HG02623 (cell line): ENCODE results near the gene UBE2H.
A peak's percentile ranks its signal among the peaks of the same experiment; 100 is the strongest.
"Not testable (repeated sequence)": the region's sequence is repeated elsewhere in the genome, so short reads cannot be mapped to it uniquely, and the experiment has no call there.

ENCODE experiments used
- ATAC-seq: cut with Tn5 transposase; IDR thresholded peaks from one replicate; pipeline ENCODE4 v1.9.1; 2021; ENCODE audit warnings: moderate library complexity; ENCODE audit not compliant: unreplicated experiment

Gene UBE2H

DNA sequence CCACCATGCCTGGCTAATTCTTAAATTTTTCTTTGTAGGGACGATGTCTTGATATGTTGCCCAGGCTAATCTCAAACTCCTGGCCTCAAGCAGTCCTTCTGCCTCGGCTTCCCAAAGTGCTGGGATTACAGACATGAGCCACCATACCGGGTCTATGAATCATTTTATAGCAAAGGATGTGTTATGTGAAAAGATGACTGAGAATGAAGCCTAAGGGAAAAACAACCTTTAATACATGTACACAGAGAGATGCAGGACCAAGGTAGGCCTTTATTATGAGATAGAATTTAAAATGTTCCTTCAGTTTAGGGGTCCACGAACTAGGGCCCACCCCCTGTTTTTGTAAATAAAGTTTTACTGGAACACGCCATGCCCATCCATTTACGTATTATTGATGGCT lies 41.0 kb downstream of the UBE2H start:
- ATAC-seq: no peak

DNA sequence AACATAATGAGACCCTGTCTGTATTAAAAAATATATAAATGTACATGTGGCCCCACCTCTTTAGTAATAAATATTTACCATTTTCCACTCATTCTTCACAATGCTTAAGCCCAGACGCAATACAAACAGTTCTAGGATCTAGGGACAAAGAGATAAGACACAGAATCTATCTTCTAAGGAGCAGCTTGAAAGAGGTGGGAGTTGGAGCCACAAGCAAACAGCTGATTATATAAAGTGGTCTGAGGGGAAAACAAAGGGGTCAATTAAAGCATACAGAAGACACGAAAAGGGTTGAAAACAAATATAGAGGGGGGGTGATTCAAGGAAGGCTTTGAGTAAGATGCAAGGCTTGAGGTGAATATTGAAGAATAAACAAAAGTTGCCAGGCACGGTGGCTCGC lies 43.1 kb downstream of the UBE2H start:
- ATAC-seq: no peak

GRCh38 chr7:129908181-129908580 lies 44.6 kb downstream of the UBE2H start:
- no peak for ATAC-seq

DNA sequence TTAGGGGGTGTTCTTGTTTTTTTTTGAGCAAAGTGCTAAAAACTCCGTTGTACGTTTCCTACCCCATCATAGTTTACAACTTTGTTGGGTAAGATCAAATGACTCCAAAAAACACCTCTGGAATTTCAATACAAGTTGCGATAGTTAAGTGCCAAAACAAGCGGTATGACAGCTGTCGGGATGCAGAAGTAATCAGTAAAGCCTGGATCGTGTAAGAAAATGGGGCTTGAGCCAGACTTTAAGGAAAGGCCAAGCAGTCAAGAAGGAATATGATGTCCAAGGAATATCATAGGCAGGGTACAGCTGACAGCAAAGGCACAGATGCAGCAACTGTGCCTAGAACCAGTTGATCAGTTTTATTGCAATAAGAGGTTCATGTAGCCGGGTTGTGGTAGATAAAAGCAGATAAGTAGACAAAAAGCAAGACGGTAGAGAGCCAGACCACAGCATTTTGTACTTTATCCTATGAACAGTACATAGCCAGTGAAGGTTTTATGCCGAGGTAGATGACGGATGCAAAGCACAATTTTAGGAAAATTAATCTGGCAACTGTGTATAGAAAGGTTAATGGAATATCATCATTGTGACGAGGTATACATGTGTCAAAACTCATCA lies 45.5 kb downstream of the UBE2H start:
- ATAC-seq: no peak

DNA sequence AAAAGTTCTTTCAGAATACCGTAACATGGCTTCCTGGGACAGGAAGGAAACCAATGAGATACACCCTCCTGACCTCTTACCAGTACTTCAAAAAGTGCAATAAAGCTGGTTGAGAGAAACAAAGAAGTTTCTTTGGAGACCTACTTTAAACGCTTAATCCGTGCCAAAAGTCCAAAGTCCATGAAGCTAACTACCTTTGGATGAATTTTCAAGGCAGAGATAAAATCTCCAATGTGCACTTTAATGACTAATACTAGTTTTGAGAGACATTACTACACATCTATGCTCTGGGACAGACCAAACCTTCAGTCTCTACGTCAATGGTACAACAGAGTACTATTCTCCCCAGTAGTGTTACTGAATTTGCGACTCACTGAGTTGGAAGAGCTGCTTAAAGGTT lies 46.1 kb downstream of the UBE2H start:
- ATAC-seq: no peak

DNA sequence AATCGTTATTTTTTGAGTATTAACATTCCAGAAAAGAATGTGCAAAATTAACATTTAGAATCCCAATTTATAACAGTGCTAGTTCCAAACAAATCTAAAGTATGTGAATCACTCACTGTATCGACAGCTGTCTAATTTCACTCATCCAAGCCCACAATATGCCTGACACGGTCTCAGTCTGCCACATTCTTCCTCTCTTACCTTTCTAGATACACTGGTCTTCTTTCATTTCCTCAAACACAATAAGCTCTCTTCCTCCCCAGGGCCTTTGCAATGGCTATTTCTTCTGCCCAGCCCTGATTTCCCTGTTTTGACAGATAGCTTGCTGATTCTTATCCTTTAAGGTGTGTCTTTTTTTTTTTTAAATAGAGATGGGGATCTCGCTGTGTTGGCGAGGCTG lies 48.8 kb downstream of the UBE2H start:
- ATAC-seq: peak; percentile 68

DNA sequence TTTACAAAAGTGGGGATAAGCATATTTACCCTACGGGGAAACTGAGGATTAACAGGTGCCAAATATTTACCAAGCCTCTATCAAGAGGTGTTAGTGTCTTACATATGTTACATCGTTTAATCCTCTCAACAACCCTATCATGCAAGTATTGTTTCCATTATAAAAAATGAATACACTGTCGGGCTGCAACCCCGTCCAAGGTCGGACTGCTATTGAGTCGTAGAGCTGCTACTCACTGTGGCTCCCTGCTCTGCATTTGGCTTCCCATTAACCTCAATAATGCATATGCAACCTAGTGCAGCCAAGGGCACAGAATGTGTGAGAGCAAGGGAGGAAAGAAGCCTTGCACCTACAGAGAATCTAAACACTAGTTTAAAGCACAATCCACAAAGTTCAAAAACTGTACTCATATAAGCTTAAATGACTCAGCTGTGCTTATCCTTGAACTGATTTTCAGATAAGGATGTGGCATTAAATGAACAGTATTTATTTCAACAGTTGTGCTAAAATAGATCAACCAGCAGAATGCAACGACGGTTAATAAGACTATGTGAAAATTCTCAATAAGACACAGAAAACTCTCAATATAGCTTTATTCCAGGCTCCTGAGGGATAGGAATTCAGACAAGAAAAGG lies 49.9 kb downstream of the UBE2H start:
- no peak for ATAC-seq

- no peak for ATAC-seq
Observed at GRCh38 chr7:129898502-129899160, 54.1 kb downstream of the UBE2H start.

GRCh38 chr7:129898007-129898406 lies 54.8 kb downstream of the UBE2H start:
- ATAC-seq: no peak

DNA sequence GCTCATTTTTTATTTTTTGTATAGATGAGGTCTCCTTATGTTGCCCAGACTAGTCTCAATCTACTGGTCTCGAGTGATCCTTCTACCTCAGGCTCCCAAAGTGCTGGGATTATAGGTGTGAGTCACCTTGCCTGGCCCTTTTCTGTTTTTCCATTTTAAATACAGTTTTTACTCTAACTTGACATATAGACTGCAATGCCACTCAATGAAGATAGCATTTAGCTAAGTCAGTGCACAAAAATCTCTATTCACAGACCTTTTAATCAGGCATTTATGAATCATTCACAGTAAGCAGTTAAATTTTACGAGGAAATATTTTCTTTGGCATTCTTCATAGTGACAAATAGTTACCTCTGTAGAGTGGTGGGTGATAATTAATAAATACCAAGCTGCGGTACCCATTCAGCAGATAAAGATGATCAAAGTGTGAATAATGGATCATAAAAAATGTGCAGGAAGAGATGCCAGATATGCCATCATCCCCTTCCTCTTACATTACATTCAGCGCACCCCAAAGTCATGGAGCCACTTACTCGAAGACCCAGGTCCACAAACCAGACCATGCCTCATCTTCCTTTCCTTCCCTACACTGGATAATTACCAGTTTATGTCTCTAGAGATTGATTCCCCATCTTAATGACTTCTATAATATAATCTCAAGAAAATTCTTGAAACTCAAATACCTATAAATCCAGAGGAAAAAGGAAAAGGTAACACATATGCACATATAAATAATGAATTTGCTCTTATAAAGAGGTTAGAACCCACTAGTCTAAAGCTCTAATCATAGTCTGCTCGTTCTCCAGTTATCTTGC lies 56.0 kb downstream of the UBE2H start:
- ATAC-seq: no peak

- not testable (repeated sequence) for ATAC-seq
Observed at GRCh38 chr7:129894184-129894583, 58.6 kb downstream of the UBE2H start.

- ATAC-seq: no peak
Observed at GRCh38 chr7:129890090-129890489, 62.7 kb downstream of the UBE2H start.

DNA sequence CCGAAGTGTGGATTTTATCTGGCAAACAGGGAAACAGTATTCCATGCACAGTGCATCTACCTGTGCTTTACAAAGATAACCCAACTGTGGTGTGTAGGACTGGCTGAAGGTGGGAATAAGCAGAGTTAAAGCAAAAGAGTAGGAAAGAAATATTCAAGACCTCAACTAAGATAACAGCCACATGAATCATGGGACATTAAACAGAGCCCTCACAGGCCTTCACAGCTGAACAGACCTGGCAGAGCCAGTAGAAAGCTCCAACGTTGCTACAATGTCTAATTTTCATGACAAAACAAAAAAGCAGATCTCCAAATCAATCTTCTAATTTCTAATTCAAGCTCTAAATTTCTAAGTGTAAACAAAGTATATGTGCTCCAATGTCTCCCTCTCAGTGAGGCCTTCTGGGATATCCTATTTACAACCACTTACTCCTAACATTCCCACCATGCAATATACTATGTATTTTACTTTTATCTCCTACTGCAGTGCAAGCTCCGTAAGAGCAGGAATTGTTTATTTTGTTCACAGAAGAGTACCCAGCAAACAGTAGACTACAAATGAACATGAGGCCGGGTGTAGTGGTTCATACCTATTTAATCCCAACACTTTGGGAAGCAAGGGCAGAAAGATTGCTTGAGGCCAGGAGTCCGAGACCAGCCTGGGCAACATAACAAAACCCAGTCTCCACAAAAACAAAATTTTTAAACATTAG lies 63.5 kb downstream of the UBE2H start:
- ATAC-seq: no peak

DNA sequence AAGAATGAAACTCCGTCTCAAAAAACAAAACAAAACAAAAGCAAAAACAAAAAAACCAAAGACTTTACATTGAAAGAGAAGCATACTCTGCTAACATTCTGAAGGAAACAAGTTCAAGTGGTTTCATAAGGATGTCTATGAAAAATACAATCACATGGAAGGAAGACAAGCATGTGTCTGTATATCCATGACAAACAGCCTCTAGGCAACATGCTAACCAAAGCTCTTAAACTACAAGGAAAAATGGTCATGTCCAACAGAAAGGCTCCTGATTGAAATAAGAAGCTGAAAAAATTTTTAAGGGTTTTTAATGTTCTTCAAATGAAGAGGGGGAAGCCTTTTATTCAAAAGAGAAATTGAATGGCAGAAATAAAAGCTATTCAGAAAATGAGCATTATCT lies 64.9 kb downstream of the UBE2H start:
- ATAC-seq: no peak

- ATAC-seq: no peak
Observed at GRCh38 chr7:129886818-129887186, 66.0 kb downstream of the UBE2H start.

GRCh38 chr7:129886167-129886817 lies 66.5 kb downstream of the UBE2H start:
- ATAC-seq: no peak

- no peak for ATAC-seq
Observed at GRCh38 chr7:129884495-129884894, 68.3 kb downstream of the UBE2H start.

DNA sequence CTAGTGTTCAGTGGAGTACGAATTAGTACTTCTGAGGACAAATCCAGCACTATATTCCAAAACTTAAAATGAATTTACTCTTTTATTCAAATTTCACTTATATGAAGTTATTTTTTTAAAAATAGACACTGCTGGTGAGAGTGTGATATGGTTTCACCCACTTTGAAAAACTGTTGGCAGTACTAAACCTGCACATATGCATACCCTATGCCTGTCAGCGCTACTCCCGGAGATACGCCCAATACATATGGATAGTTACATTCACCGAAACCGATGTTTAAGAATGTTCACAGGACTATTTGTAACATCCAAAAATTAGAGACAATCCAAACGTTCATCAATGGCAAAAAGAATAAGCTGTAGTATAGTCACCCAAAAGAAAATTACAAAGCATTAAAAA lies 69.6 kb downstream of the UBE2H start:
- no peak for ATAC-seq

GRCh38 chr7:129882531-129882930 lies 70.2 kb downstream of the UBE2H start:
- no peak for ATAC-seq

DNA sequence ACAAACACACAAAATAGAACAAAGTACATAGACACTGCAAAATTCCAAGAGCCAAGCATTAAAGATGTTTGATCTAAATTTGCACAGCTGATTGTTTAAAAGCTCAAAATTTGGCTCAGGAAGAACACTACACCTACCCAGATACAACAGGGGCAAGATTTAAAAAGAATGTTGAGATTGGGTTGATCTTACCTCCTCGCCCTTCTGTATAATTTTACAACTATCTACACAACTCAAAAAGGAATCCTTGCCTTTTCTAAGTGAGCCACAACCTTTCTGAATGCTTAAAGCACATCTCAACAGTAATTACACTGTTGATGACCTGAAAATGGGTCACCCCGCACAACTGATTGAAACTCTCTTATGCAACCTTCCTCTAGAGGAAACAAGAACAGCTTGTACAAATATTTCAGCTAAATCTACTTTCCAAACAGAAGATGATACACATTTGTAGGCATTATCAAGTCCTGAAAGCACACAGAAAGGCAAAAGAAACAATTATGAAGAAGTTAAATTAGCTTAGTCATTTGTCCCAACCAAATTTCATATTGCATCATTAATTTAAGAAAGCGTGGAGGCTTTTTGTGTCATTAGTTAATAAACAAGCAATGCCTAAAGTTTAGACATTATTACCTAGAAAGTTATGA lies 75.5 kb downstream of the UBE2H start:
- no peak for ATAC-seq
